ENCODE results near the gene UQCC3.

- TF ChIP-seq, protein P1, sequence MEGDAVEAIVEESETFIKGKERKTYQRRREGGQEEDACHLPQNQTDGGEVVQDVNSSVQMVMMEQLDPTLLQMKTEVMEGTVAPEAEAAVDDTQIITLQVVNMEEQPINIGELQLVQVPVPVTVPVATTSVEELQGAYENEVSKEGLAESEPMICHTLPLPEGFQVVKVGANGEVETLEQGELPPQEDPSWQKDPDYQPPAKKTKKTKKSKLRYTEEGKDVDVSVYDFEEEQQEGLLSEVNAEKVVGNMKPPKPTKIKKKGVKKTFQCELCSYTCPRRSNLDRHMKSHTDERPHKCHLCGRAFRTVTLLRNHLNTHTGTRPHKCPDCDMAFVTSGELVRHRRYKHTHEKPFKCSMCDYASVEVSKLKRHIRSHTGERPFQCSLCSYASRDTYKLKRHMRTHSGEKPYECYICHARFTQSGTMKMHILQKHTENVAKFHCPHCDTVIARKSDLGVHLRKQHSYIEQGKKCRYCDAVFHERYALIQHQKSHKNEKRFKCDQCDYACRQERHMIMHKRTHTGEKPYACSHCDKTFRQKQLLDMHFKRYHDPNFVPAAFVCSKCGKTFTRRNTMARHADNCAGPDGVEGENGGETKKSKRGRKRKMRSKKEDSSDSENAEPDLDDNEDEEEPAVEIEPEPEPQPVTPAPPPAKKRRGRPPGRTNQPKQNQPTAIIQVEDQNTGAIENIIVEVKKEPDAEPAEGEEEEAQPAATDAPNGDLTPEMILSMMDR (IDR thresholded peaks at IDR 0.05; ENCODE audit: extremely low read depth in 1 of 2, insufficient read depth in 1 of 2, low read depth in 1 of 2, low read length in 2 of 2), result no peak
- TF ChIP-seq POLR2A (IDR thresholded peaks at IDR 0.05; ENCODE audit: low read depth, low read length) (no peak), JUN (IDR thresholded peaks at IDR 0.05; ENCODE audit: borderline replicate concordance, insufficient read depth, insufficient read length, low read depth) (no peak), POLR2AphosphoS5 (IDR thresholded peaks at IDR 0.05; ENCODE audit: insufficient read depth, low read depth, low read length) (no peak), EZH2 (IDR thresholded peaks at IDR 0.05; ENCODE audit: borderline replicate concordance, low read depth, low read length, severe bottlenecking) (no peak), GATA2 (IDR thresholded peaks at IDR 0.05; ENCODE audit: insufficient read depth, insufficient read length, low read depth, low read length) (no peak)
- TF ChIP-seq, protein P2, sequence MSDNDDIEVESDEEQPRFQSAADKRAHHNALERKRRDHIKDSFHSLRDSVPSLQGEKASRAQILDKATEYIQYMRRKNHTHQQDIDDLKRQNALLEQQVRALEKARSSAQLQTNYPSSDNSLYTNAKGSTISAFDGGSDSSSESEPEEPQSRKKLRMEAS (IDR thresholded peaks at IDR 0.05; ENCODE audit: insufficient read depth, insufficient read length), result no peak
Measured at GRCh38 chr11:62682518-62682917, 11.0 kb downstream of the UQCC3 start.

Measured in endothelial cell of umbilical vein (primary cell).